K562 (cell line): ENCODE data around the gene MRPL55. TPM values are rescaled to one million over a fixed set of nuclear protein-coding genes. Genes with fewer than 3 reads are reported as not detected.

Experiments
- ARID4B ChIP-seq: sonication (generic); formaldehyde crosslinking; IDR thresholded peaks from 2 replicates; pipeline ENCODE4 v1.8.0; 2022; ENCODE audit warnings: mild to moderate bottlenecking, missing genetic modification reagents
- ATF4 ChIP-seq: fragments of 450-650 bp; formaldehyde crosslinking; IDR thresholded peaks from 2 replicates; pipeline ENCODE4 v1.4.0; 2022; ENCODE audit warnings: mild to moderate bottlenecking, moderate library complexity
- BDP1 ChIP-seq: IDR thresholded peaks from 3 replicates; pipeline ENCODE4 v1.6.1; 2011; ENCODE audit not compliant: insufficient read length, insufficient read depth
- C11orf30 ChIP-seq: fragments of 450-650 bp; IDR thresholded peaks from 2 replicates; pipeline ENCODE4 v1.6.1; 2016; ENCODE audit warnings: low read depth, mild to moderate bottlenecking
- CBX1 ChIP-seq: sonication (generic); IDR thresholded peaks from 2 replicates; pipeline ENCODE4 v1.6.1; 2016; ENCODE audit warnings: antibody characterized with exemption, low read depth, mild to moderate bottlenecking
- CBX5 ChIP-seq: IDR thresholded peaks from 2 replicates; pipeline ENCODE4 v1.6.1; 2014; ENCODE audit warnings: low read depth, borderline replicate concordance
- EP300 ChIP-seq: IDR thresholded peaks from 2 replicates; pipeline ENCODE4 v1.6.1; 2012; ENCODE audit warnings: low read length, improper control_type of control experiment
- EP400 ChIP-seq: fragments of 450-650 bp; IDR thresholded peaks from 2 replicates; pipeline ENCODE4 v1.6.1; 2017; ENCODE audit warnings: antibody characterized with exemption, mild to moderate bottlenecking, moderate library complexity
- GABPB1 ChIP-seq: sonication (generic); formaldehyde crosslinking; IDR thresholded peaks from 2 replicates; pipeline ENCODE4 v1.8.0; 2022; ENCODE audit warnings: mild to moderate bottlenecking, missing genetic modification reagents
- GTF2F1 ChIP-seq: IDR thresholded peaks from 2 replicates; pipeline ENCODE4 v1.6.1; 2011; ENCODE audit warnings: low read depth, low read length, improper control_type of control experiment
- HES1 ChIP-seq: fragments of 450-650 bp; IDR thresholded peaks from 2 replicates; pipeline ENCODE4 v1.6.1; 2016; ENCODE audit warnings: low read depth, mild to moderate bottlenecking, moderate library complexity
- HNRNPH1 ChIP-seq: fragments of 200-400 bp; formaldehyde crosslinking; optimal IDR thresholded peaks from 2 replicates; pipeline ENCODE3; 2017; ENCODE audit warnings: low read depth, mild to moderate bottlenecking, low read length, moderate library complexity
- HSF4 ChIP-seq: fragments of 250-450 bp; sonication (Bioruptor Pico); IDR thresholded peaks from 2 replicates; pipeline ENCODE4 v2.1.2; 2022; ENCODE audit warnings: mild to moderate bottlenecking, moderate library complexity, borderline replicate concordance
- MEF2A ChIP-seq: IDR thresholded peaks from 2 replicates; pipeline ENCODE4 v1.6.1; 2011; ENCODE audit warnings: low read depth, mild to moderate bottlenecking, low read length, moderate library complexity; ENCODE audit not compliant: control insufficient read depth
- NFE2 ChIP-seq: IDR thresholded peaks from 2 replicates; pipeline ENCODE4 v1.6.1; 2014; ENCODE audit warnings: antibody characterized with exemption, low read depth
- NFIC ChIP-seq: fragments of 450-650 bp; IDR thresholded peaks from 2 replicates; pipeline ENCODE4 v1.6.1; 2017; ENCODE audit warnings: mild to moderate bottlenecking, inconsistent platforms
- PTBP1 ChIP-seq: fragments of 200-400 bp; formaldehyde crosslinking; IDR thresholded peaks from 2 replicates; pipeline ENCODE4 v1.6.1; 2017; ENCODE audit warnings: low read depth, low read length
- PTRF ChIP-seq: fragments of 450-650 bp; IDR thresholded peaks from 2 replicates; pipeline ENCODE4 v1.6.1; 2016; ENCODE audit warnings: mild to moderate bottlenecking, missing genetic modification characterization, missing compliant biosample characterization
- RBBP5 ChIP-seq: fragments of 200-600 bp; sonication (generic); IDR thresholded peaks from 2 replicates; pipeline ENCODE4 v1.6.1; 2012; ENCODE audit warnings: borderline replicate concordance, mild to moderate bottlenecking, low read length, control low read depth, inconsistent platforms; ENCODE audit not compliant: insufficient read depth, poor library complexity, severe bottlenecking
- TBL1XR1 ChIP-seq, 2 experiments: IDR thresholded peaks; 2 replicates each; pipeline ENCODE4 v1.6.1; 2012; ENCODE audit warnings: improper control_type of control experiment in 2 of 2, low read length in 2 of 2, mild to moderate bottlenecking in 1 of 2
- TCF3 ChIP-seq: sonication (generic); formaldehyde crosslinking; IDR thresholded peaks from 2 replicates; pipeline ENCODE4 v1.4.0; 2020; ENCODE audit warnings: mild to moderate bottlenecking, missing genetic modification reagents
- TCF7 ChIP-seq: sonication (generic); IDR thresholded peaks from 2 replicates; pipeline ENCODE4 v1.6.1; 2016; ENCODE audit warnings: antibody characterized with exemption, borderline replicate concordance
- ZNF586 ChIP-seq: fragments of 450-650 bp; formaldehyde crosslinking; conservative IDR thresholded peaks from 2 replicates; pipeline ENCODE4 v1.4.0; 2020; ENCODE audit warnings: mild to moderate bottlenecking, moderate library complexity
- ZNF780A ChIP-seq: fragments of 250-450 bp; sonication (Bioruptor Pico); IDR thresholded peaks from 2 replicates; pipeline ENCODE4 v1.5.0; 2021; ENCODE audit warnings: mild to moderate bottlenecking
- polyA plus RNA-seq, 8 experiments: library from polyadenylated mRNA; depleted of rRNA in 4 of 8; stranded (reverse) in 5 of 8; unstranded in 3 of 8; fragments of >200 nt; fragmentation: Nextera tagmentation in 2 of 8; fragmentation: Illumina TruSeq in 1 of 8; extraction: Ambion mirVana in 2 of 8; extraction: Trizol in 1 of 8; gene quantifications; 2 replicates each; pipeline versions ENCODE4 v1.2.1 to v1.2.3, GENCODE V29; 2011 to 2014; ENCODE audit warnings: inconsistent platforms in 1 of 8, missing spikeins in 1 of 8
- total RNA-seq, 7 experiments: library from RNA; depleted of rRNA in 6 of 7; stranded (reverse); fragments of >200 nt in 6 of 7; fragmentation: Illumina TruSeq in 2 of 7; extraction: Trizol in 2 of 7; gene quantifications; 2 replicates each; pipeline versions ENCODE4 v1.2.1 to v1.2.3, GENCODE V29; 2011 to 2021; ENCODE audit warnings: low replicate concordance in 1 of 7

The MRPL55 gene
- total and polyA plus RNA-seq, 9 of the 15 experiments (the other 6 are each of a cell fraction or from before 2014, with no cell fraction given): 34.9 to 228 (median 81.0) TPM

- no peak for TF ChIP-seq ZNF780A (CRISPR knock-in tag)
- TF ChIP-seq EP300: peak; percentile 68; the same call in 1 of the 2 replicates
- no peak for TF ChIP-seq ZNF586 (CRISPR knock-in tag)
- TF ChIP-seq GTF2F1: no peak
- TF ChIP-seq CBX5: no peak
- no peak; the same call in 1 of the 2 replicates for TF ChIP-seq TCF7
- TF ChIP-seq HES1: no peak
- TF ChIP-seq GABPB1: peak; percentile 67
- TF ChIP-seq HSF4 (CRISPR knock-in tag): no peak
- TF ChIP-seq NFE2: no peak
- peak; percentile 90 for TF ChIP-seq RBBP5
- TF ChIP-seq ARID4B: peak; percentile 72; the same call in 1 of the 2 replicates
- peak; percentile 99 for TF ChIP-seq C11orf30
- peak; percentile 56 for TF ChIP-seq NFIC
- no peak for TF ChIP-seq HNRNPH1
- no peak for TF ChIP-seq BDP1
- TF ChIP-seq EP400: peak; percentile 89
- TF ChIP-seq CBX1: 0 out of 2 replicates have a peak, but pooled peaks have one; percentile 81
- 0 out of 2 replicates have a peak, but pooled peaks have one; percentile 30 for TF ChIP-seq PTBP1
- no peak for TF ChIP-seq ATF4
- TF ChIP-seq MEF2A: no peak
- peak in 1 of 2 experiments; percentile 99 for TF ChIP-seq TBL1XR1 (IDR thresholded peaks at IDR 0.05; ENCODE audit: low read length in 2 of 2)
- no peak for TF ChIP-seq PTRF (tag)
- TF ChIP-seq TCF3 (CRISPR knock-in tag): 0 out of 2 replicates have a peak, but pooled peaks have one; percentile 7
Observed at GRCh38 chr1:228109073-228109961, at the start of gene MRPL55 (continued).
